OCI-LY3 (cell line): ENCODE measurements around the gene DIO3.

Experiments used
- CTCF ChIP-seq: fragments of 200-600, 300-600 bp; sonication (generic); IDR thresholded peaks from 2 replicates; pipeline ENCODE4 v1.5.1; 2014; ENCODE audit warnings: antibody characterized with exemption, low read length, low read depth
- EZH2phosphoT487 ChIP-seq: fragments of 200-600 bp; shearing (Covaris generic); IDR thresholded peaks from 2 replicates; pipeline ENCODE4 v1.6.1; 2018; ENCODE audit warnings: antibody characterized with exemption, mixed run types, low read depth

GRCh38 chr14:101559250-101559623, 2.1 kb upstream of the DIO3 start:
- TF ChIP-seq CTCF (no peak), EZH2phosphoT487 (no peak)
